HEK293T (cell line): ENCODE measurements around the gene CENPV.

Source experiments
- CTCF ChIA-PET: fragments of 350-600 bp; formaldehyde crosslinking; extraction: SDS; loops from one replicate; lab custom pipeline; 2021; ENCODE audit warnings: antibody characterized with exemption, inconsistent platforms; lab: Yijun Ruan, JAX
- POLR2A ChIA-PET: fragments of 350-600 bp; formaldehyde crosslinking; extraction: SDS; loops from one replicate; lab custom pipeline; 2020; ENCODE audit warnings: antibody characterized with exemption, inconsistent platforms; lab: Yijun Ruan, JAX
- DNase-seq: peaks from one replicate; pipeline ENCODE4 v3.0.0; 2012; ENCODE audit warnings: mixed read lengths; ENCODE audit errors: extremely low spot score
- ARNT ChIP-seq: fragments of 450-650 bp; IDR thresholded peaks from 2 replicates; pipeline ENCODE4 v1.6.1; 2017; ENCODE audit warnings: mild to moderate bottlenecking
- BHLHE40 ChIP-seq: fragments of 450-650 bp; IDR thresholded peaks from 2 replicates; pipeline ENCODE4 v1.6.1; 2016; ENCODE audit warnings: mild to moderate bottlenecking, moderate library complexity, borderline replicate concordance
- CTBP1 ChIP-seq: fragments of 450-650 bp; IDR thresholded peaks from 2 replicates; pipeline ENCODE4 v1.6.1; 2016; ENCODE audit warnings: borderline replicate concordance
- ELF4 ChIP-seq: fragments of 450-650 bp; IDR thresholded peaks from 2 replicates; pipeline ENCODE4 v1.6.1; 2017; ENCODE audit warnings: antibody characterized with exemption
- FOXA1 ChIP-seq: fragments of 450-650 bp; IDR thresholded peaks from 2 replicates; pipeline ENCODE4 v1.6.1; 2016; ENCODE audit warnings: mild to moderate bottlenecking
- FOXK2 ChIP-seq: fragments of 450-650 bp; IDR thresholded peaks from 2 replicates; pipeline ENCODE4 v1.6.1; 2016; ENCODE audit warnings: mild to moderate bottlenecking
- FOXM1 ChIP-seq: fragments of 450-650 bp; IDR thresholded peaks from 2 replicates; pipeline ENCODE4 v1.6.1; 2017; ENCODE audit warnings: mild to moderate bottlenecking, borderline replicate concordance
- HDGF ChIP-seq: fragments of 450-650 bp; IDR thresholded peaks from 2 replicates; pipeline ENCODE4 v1.6.1; 2017; ENCODE audit warnings: antibody characterized with exemption, borderline replicate concordance
- L3MBTL2 ChIP-seq: fragments of 450-650 bp; conservative IDR thresholded peaks from 2 replicates; pipeline ENCODE4 v1.6.1; 2016; ENCODE audit warnings: mild to moderate bottlenecking
- LEF1 ChIP-seq: fragments of 450-650 bp; IDR thresholded peaks from 2 replicates; pipeline ENCODE4 v1.6.1; 2017; ENCODE audit warnings: mild to moderate bottlenecking, borderline replicate concordance
- NFRKB ChIP-seq: fragments of 450-650 bp; IDR thresholded peaks from 2 replicates; pipeline ENCODE4 v1.6.1; 2016; ENCODE audit warnings: mild to moderate bottlenecking, moderate library complexity
- PKNOX1 ChIP-seq: fragments of 450-650 bp; IDR thresholded peaks from 2 replicates; pipeline ENCODE4 v1.6.1; 2016
- SP1 ChIP-seq: fragments of 450-650 bp; IDR thresholded peaks from 2 replicates; pipeline ENCODE4 v1.6.1; 2017
- SUZ12 ChIP-seq: fragments of 450-650 bp; IDR thresholded peaks from 2 replicates; pipeline ENCODE4 v1.6.1; 2016; ENCODE audit warnings: mild to moderate bottlenecking
- TARDBP ChIP-seq: fragments of 450-650 bp; IDR thresholded peaks from 2 replicates; pipeline ENCODE4 v1.6.1; 2016
- ZNF384 ChIP-seq: fragments of 450-650 bp; IDR thresholded peaks from 2 replicates; pipeline ENCODE4 v1.6.1; 2016

CENPV gene

GRCh38 chr17:16352303-16352666 is 984 bp downstream of the CENPV start:
- ChIA-PET CTCF (interaction anchor here (0.6 to 4.6 kb wide), 4 partner anchors 11 to 186 kb away, joined by 3 to 33 read pairs (median 3); no protein-coding TSS in a partner anchor), POLR2A (interaction anchor here (0.7 to 4.3 kb wide), 14 partner anchors 10 to 254 kb away, joined by 3 to 38 read pairs (median 7); partner anchors contain the start of genes NCOR1 and UBB)
- peak; percentile 55 for DNase-seq
- TF ChIP-seq ARNT, result no peak
- no peak for TF ChIP-seq FOXK2
- TF ChIP-seq PKNOX1, result no peak
- no peak for TF ChIP-seq NFRKB
- no peak for TF ChIP-seq BHLHE40
- TF ChIP-seq TARDBP, result no peak
- TF ChIP-seq LEF1, result no peak
- no peak for TF ChIP-seq SUZ12
- TF ChIP-seq FOXM1, result no peak
- no peak for TF ChIP-seq CTBP1
- no peak for TF ChIP-seq ELF4
- TF ChIP-seq SP1, result no peak
- no peak for TF ChIP-seq L3MBTL2
- TF ChIP-seq FOXA1, result no peak

- ChIA-PET CTCF (interaction anchor here (0.6 to 4.6 kb wide), 3 partner anchors 12 to 43 kb away, joined by 3 to 33 read pairs (median 3); no protein-coding TSS in a partner anchor), POLR2A (interaction anchor here (0.7 to 4.3 kb wide), 10 partner anchors 10 to 253 kb away, joined by 3 to 38 read pairs (median 6); partner anchors contain the start of gene NCOR1)
- no peak for TF ChIP-seq FOXK2
- TF ChIP-seq ZNF384, result no peak
- TF ChIP-seq SP1, result no peak
- no peak for TF ChIP-seq FOXA1
- no peak for TF ChIP-seq TARDBP
- DNase-seq, result no peak
Measured at GRCh38 chr17:16351831-16352230, 1.4 kb downstream of the CENPV start.

- ChIA-PET POLR2A (interaction anchor here (0.7 kb wide), 1 partner anchor 8 kb away, joined by 3 read pairs; no protein-coding TSS in a partner anchor), CTCF (interaction anchor here (4.6 kb wide), 1 partner anchor 14 kb away, joined by 33 read pairs; no protein-coding TSS in a partner anchor)
- DNase-seq, result no peak
- TF ChIP-seq L3MBTL2, result no peak
- TF ChIP-seq NFRKB, result no peak
- no peak for TF ChIP-seq SUZ12
- TF ChIP-seq FOXM1, result no peak
- TF ChIP-seq TARDBP, result no peak
- TF ChIP-seq HDGF, result no peak
- TF ChIP-seq ARNT, result no peak
- TF ChIP-seq FOXK2, result no peak
- TF ChIP-seq CTBP1, result no peak
- TF ChIP-seq PKNOX1, result no peak
- TF ChIP-seq FOXA1, result no peak
Measured at GRCh38 chr17:16349431-16349830, 3.8 kb downstream of the CENPV start.

GRCh38 chr17:16348586-16348985 is 4.7 kb downstream of the CENPV start:
- ChIA-PET CTCF (no interaction called here), POLR2A (no interaction called here)
- TF ChIP-seq SP1, result no peak
- no peak for TF ChIP-seq LEF1
- TF ChIP-seq ELF4, result no peak
- TF ChIP-seq L3MBTL2, result no peak
- no peak for TF ChIP-seq ARNT
- no peak for TF ChIP-seq PKNOX1
- TF ChIP-seq TARDBP, result no peak
- TF ChIP-seq CTBP1, result no peak
- TF ChIP-seq BHLHE40, result no peak
- no peak for TF ChIP-seq FOXA1
- TF ChIP-seq ZNF384, result no peak
- no peak for DNase-seq

GRCh38 chr17:16346721-16347271 is 6.5 kb downstream of the CENPV start:
- no peak for TF ChIP-seq LEF1
- no peak for TF ChIP-seq SUZ12
- no peak for TF ChIP-seq TARDBP
- no peak for TF ChIP-seq NFRKB
- TF ChIP-seq CTBP1, result no peak
- TF ChIP-seq FOXA1, result no peak
- TF ChIP-seq FOXK2, result no peak
- TF ChIP-seq PKNOX1, result no peak
- TF ChIP-seq L3MBTL2, result no peak
- no peak for TF ChIP-seq HDGF
- TF ChIP-seq ZNF384, result no peak
- TF ChIP-seq BHLHE40, result no peak
- no peak for TF ChIP-seq ELF4
- TF ChIP-seq ARNT, result no peak
- no peak for TF ChIP-seq FOXM1
- CTCF ChIA-PET, result no interaction called here
- DNase-seq, result no peak
- POLR2A ChIA-PET, result interaction anchor here (1.1 kb wide), 1 partner anchor 17 kb away, joined by 3 read pairs; no protein-coding TSS in a partner anchor

- ChIA-PET POLR2A (no interaction called here), CTCF (interaction anchor here (0.7 to 1.0 kb wide), 2 partner anchors 18 to 277 kb away, joined by 3 read pairs; no protein-coding TSS in a partner anchor)
- no peak for DNase-seq
- TF ChIP-seq ZNF384 (no peak), TARDBP (no peak), BHLHE40 (no peak), FOXK2 (no peak), SP1 (no peak), FOXA1 (no peak), NFRKB (no peak), PKNOX1 (no peak), L3MBTL2 (no peak), HDGF (no peak), ELF4 (no peak), CTBP1 (no peak), LEF1 (no peak), ARNT (no peak), SUZ12 (no peak), FOXM1 (no peak)
Measured at GRCh38 chr17:16345565-16345964, 7.7 kb downstream of the CENPV start.
